Measurements from ENCODE around the gene KSR1. TPM values are rescaled to one million over a fixed set of nuclear protein-coding genes. Genes with fewer than 3 reads are reported as not detected.
"Not testable (repeated sequence)": the region's sequence is repeated elsewhere in the genome, so short reads cannot be mapped to it uniquely, and the experiment has no call there.

The KSR1 gene
- total RNA-seq, 1 experiment from 2014 or later: 0.96 TPM

DNA sequence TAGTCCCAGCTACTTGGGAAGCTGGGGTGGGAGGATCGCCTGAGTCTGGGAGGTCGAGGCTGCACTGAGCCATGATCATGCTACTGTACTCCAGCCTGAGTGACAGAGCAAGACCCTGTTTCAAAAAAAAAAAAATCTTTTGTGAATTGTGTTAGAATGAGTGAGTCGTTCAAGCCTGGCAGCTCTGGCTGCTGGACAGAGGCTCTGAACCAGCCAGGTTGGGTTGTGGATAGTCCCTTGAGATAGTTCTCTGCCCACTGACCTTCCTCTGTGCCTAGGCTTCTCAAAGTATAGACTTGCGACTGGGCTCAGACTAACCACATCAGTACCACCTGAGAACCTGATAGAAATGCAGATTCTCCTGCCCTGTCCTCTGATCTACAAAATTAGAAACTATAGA is 2.2 kb upstream of the KSR1 start:
- DNase-seq (ENCODE audit: low read depth): no peak

DNA sequence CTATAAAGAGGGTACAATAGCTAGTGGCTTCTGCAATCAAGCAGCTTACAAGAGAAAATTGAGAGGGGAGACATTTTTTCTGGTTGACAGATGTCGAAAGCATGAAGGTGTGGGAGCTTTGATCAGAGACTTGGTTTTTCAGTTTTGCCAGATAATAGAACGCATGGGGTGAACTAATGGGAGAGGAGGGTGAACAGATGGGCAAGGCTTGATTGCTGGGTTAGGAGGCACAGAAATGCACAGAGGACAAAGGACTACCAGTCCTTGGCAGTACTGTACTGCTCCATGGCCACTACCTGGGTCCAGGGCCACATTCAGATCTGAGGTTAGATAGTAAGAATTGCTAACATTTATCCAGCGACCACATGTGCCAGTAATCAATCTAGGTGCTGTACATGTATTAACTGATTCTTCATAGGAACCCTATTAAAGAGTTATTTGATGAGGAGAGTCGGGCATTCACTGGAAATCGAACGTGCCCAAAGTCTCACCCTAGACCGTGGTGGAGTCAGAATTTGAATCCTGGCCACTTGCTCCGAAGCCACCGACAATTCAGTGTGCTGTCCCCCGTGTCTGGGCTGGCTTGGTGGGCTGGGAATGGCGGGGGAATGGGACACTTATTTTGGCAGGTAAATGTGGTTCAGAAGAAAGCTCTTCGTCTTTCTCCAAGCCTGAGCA is 873 bp upstream of the KSR1 start:
- DNase-seq (ENCODE audit: low read depth): no peak

DNA sequence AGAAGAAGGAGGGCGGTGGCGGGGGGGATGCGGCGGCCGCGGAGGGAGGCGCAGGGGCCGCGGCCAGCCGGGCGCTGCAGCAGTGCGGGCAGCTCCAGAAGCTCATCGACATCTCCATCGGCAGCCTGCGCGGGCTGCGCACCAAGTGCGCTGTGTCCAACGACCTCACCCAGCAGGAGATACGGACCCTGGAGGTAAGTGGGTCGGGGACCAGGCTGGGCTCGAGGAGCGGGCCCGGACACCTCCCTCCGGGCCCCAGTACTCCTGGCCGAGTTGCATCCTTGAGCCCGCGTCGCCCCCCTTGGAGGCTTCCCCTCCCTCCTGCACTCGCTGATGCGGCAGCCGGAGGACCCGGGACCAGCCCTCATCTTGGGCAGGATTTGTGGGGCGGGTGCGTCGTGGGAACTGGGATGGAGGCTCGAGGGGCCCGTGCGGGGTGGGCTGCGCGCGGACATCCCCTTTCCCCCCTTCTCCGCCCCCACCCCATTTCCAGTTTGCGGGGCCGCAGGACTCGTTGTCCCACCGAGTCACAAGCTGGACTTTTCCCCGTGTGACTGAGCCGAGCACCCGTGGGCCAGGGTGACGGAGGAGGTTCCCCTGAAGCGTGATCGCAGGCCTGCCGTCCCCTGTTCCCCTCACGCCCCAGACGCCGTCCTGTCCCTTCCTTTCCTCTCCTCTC is 572 bp downstream of the KSR1 start:
- DNase-seq (ENCODE audit: low read depth): no peak

DNA sequence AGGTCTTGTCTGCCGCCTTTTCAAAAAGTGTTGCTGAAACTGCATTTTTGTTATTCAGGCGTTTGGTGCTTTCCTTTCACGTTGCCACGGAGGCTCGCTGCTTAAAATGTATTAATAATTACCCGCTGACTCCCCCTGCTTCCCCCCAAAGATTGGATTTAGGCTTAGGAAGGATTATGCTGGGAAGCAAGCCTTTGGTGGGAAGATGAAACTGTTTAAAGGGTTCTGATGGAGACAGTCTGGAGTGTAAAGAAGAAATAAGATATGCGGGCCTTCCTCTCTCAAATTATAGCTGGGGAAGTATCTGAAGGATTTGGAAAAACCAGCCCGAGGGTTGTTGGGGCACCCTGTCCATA is 1.1 kb downstream of the KSR1 start:
- DNase-seq (ENCODE audit: low read depth): no peak

DNA sequence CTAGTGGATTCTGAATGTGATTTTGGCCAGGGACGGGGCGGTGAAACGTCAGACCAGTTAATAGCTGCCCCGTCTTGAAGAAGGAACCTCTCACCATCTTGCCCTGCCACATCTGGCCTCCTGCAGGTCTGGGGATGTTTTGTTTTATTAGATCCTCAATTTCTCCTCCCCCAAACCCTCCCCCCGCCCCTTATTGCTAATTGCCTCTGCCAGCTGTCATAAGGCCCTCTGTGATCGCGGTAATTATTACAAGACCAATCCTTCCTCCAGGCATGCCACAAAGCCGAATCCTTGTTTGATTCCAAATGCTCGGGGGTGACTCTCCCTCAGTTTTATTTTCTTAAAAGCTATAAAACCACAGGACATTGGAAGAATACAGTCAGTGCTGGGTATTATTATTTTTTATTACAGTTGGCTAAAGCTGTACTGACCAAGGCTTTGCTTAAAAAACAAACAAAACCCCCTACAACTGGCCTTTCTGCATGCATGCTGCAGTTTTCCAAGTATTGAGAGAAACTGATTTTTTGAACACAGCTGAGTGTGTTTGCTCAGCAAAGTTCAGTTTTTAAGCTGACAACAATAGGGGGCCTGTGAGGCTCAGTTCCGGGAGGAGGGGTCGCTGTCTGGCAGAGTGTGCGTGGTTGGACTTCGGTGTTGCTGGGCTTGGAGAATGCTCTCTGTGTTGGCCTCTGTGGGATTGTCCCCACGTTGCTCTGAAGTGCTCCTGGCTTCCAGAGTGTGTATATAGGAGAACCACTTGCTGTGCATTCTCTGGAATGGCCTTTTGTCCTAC is 1.7 kb downstream of the KSR1 start:
- peak; percentile 35 for DNase-seq (ENCODE audit: low read depth)

DNA sequence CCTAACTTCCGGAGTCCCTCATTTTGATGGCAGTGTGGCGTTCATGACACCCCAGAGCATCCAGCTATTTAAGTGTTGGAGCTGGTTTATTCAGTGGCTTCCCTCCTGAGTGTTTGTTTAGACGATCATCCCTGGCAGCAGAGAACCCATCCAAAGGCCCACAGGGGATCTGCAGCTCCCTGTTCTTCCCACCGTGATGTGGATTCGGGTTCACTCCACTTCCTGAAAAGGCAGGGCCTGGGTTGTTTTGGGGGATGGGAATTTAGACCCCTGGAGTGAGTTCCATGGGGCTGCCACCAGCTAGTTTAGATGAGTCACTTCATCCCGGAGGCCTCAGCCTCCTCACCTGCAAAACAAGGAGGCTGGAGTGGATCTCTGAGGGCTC is 2.3 kb downstream of the KSR1 start:
- no peak for DNase-seq (ENCODE audit: low read depth)

DNA sequence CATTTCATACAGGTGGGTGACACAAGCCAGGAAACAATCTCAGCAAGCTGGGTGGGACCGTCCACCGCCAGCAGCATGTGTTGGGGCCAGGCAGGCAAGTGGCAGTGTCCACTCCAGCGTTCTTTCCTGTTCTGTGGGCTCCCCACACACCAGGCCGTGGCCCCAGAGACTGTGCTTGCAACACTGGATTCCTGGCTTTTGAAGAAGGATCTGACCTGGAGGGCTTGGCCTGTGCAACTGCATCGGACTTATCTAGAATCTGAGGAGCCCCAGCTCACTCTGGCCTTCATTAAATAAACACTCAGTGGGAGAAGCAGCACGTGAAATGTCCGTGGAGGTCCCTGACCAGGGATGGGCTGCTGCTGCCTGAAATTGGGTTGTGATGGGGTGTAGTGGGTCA is 3.2 kb downstream of the KSR1 start:
- no peak for DNase-seq (ENCODE audit: low read depth)

DNA sequence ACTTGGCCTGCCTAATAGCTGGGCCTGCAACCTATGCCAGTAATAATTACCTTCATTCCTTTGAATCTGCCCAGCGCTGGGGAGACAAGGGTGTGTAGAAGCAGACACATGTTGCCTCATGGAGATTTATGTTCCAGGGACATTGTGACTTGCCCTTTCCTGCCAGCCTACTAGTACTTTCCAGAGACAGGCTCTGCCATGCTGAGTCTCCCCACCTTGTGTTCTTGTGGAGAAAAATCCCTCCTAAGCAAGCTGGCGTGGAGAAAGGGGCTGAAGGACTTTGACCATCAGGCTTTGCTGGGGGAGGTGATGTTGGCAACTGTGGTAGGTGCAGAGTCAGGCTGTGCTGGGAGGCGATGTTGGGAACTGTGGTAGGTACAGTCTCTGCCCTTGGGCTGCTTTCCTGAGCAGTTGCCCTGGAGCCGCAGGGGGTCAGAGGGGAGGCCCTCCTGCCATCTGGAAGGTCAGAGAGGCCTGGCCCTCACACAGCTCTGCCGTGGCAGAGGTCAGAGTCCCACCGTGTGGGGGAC is 4.0 kb downstream of the KSR1 start:
- DNase-seq (ENCODE audit: low read depth): no peak

DNA sequence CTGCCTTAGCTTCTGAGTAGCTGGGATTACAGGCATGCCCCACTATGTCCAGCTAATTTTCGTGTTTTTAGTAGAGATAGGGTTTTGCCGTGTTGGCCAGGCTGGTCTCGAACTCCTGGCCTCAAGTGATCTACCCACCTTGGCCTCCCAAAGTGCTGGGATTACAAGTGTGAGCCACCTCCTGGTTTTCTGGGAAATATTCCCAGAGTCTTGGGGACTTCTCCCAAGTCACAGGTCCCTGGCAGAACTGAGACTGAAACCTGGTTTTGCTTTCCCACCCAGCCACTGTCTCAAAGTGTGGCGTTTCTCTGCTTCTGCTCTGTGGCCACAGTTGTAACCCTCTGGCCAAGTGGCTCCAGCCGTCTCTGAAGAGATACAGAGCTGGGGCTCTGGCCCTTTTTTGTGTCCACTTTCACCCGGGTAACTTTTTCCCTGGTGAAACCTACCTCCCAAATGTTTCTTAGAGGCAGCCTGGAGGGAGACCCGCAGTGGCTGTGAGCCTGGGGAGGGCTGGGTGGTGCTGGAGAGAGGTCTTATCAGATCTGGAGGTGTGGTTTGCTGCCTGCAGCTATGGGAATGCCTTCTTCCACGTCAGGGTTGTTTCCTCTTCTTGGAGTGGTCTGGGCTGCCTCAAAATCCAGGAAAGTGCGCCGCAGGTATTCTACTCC is 5.1 kb downstream of the KSR1 start:
- no peak for DNase-seq (ENCODE audit: low read depth)

DNA sequence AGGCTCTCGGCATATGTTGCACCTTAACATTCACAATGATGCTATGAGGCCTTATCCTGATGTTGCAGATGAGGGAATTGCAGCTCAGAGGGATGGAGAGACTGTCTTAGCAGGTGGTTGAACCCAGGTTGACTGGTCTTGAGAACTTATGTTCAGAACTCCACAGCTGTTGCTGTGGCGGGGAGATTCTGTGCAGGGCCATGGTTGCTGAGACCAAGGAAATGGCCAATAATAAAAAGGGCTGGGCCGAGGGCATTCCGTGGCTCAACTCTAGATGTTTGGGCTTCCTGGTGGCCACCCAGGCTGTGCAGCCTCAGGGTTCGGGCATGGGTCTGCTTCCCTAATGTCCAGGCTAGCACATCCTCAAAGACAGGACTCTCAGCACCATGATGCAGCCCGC is 5.9 kb downstream of the KSR1 start:
- no peak for DNase-seq (ENCODE audit: low read depth)

DNA sequence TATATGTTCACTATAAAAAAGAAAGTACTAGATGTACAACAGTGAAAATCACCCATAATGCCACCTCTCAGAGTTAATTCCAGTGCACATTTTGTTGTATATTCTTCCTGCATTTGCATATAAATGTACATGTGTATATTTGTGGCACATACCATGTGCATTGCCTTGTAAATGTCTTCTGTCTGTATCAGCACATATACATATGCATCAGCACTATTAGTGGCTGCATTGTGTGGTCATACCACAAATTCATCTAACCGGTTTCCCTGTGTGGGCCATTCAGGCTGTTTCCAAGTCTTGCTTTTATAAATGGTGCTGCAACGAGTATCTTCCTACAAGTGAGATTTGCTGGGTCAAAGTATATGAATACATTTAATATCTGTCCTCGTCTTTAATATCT is 6.5 kb downstream of the KSR1 start:
- DNase-seq (ENCODE audit: low read depth): no peak

DNA sequence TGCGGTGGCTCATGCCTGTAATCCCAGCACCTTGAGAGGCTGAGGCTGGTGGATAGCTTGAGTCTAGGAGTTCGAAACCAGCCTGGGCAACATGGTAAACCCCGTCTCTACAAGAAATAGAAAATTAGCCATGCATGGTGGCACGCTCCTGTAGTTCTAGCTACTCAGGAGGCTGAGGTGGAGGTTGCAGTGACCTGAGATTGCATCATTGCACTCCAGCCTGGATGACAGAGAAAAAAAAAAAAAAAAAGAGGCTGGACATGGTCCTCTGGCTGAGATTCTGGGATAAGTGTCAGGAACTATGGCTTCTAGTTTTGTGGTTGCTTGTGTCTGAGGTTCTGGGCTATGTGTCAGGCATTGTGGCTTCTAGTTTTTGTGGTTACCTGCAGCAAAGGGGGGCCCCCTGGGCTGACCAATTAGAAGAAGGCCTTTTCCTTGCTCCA is 7.0 kb downstream of the KSR1 start:
- DNase-seq (ENCODE audit: low read depth): no peak

DNA sequence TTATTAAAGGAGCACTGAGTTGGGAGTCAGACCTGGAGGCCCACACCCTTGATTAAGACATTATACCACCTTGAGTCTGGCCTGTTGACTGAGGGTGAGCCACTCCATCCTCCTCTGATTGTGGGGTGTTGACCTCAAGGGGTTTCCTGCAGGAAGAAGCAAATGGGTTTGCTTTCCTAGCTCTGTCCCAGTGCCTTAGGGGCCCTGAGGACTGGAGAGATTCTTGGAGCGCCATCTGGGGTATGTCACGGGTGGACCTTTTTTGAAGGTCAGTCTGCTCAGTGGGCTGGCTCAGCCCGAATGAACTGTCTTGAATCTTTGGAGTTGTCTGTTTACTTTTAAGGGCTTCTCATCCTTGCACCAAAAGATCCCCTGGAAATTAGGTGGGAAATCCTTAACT is 7.8 kb downstream of the KSR1 start:
- DNase-seq (ENCODE audit: low read depth): not testable (repeated sequence)

DNA sequence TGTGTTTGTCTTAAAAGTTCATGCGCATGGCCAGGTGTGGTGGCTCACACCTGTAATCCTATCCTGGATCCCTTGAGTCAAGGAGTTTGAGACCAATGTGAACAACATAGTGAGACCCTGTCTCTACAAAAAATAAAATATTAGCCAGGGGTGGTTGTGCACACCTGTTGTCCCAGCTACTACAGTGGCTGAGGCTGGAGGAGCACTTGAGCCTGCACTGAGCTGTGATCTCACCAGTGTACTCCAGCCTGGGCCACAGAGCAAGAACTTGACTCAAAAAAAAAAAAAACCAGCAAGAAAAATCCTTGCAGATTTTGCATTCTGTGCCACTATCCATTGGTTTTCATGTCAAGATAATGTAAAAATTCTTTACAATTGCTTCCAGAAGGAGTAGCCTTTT is 8.2 kb downstream of the KSR1 start:
- DNase-seq (ENCODE audit: low read depth): no peak

DNA sequence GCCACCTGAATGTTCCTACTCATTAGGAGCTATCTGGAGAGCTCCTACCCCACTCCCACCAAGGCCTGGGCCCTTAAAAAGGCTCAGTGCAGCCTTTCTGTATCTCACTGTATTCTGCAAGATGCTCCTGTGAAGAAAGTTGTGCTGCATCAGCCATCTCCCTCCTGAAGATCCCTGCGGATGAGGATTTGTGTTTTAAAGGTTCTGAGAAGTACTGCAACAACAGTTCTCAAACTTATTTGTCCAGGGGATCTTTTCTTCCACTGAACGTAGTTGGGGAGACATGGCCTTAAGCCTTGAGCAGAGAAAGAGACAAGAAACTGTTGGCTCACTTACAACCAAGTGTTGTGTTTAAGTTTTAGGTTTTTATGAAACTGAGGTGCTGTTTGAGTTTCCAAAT is 9.6 kb downstream of the KSR1 start:
- DNase-seq (ENCODE audit: low read depth): not testable (repeated sequence)

DNA sequence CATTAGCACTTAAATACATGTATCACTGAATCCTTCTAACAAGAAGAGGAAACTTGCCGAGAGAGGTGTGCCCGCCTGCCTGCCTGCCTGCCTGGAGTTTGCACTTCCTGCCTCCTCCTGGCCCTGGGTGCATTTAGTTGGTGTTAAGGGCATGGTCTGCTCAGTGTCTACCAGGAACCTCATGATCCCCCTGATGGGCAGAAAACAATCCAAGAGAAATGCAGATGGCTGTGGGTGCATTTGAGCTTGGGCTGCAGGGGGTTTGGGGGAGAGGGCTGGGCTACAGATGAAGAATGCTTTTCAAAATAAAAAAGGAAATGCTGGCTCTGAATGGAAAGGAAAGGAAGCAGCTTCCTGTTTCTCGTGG is 10.1 kb downstream of the KSR1 start:
- DNase-seq (ENCODE audit: low read depth): no peak

DNA sequence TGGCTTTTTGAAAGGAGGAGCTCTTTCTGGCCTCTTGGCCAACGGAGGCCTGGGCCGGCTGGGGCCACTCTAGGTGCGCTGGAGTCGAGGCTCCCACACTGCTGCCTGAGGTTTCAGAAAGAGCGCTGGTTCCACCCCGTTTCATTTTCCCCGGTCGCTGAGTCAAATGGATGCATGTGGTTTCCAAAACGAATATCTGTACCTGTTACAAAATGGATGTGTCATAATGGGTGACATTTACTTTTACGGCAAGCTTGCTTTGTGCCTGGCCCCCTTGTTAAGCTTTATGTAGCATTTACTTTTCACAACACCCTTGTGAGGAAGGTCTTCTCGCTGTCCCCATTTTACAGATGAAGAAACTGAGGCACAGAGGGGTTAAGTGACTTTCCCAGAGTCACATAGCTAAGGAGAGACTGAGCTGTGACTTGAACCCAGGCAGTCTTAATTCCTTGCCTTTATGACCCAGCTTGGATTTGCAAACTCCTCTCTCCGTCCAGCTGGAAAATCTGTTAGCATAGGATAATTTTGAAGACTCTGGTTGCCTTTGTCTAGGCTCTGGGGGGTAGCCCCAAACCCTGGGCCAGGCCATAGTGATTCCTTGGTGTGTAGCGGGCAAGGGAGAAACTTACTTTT is 10.6 kb downstream of the KSR1 start:
- no peak for DNase-seq (ENCODE audit: low read depth)

DNA sequence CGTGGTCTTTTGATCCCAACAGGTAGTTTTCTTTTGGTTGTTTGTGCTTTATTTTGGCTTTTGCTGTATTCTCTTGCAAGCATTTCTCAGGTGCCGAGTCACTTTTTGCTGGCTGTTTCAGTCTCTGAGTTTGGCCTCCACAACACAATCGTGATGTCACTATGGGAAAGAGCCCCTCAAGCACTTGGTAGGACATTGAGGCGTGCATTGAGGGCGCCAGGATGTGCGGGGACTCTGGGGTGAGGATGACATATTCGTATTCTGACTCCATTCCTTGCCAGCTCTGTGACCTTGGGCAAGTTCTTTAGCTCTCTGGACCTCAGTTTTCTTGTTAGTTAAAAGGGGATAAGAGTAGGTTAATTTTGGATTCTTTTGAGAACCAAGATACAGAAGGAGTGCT is 13.0 kb downstream of the KSR1 start:
- DNase-seq (ENCODE audit: low read depth): no peak

DNA sequence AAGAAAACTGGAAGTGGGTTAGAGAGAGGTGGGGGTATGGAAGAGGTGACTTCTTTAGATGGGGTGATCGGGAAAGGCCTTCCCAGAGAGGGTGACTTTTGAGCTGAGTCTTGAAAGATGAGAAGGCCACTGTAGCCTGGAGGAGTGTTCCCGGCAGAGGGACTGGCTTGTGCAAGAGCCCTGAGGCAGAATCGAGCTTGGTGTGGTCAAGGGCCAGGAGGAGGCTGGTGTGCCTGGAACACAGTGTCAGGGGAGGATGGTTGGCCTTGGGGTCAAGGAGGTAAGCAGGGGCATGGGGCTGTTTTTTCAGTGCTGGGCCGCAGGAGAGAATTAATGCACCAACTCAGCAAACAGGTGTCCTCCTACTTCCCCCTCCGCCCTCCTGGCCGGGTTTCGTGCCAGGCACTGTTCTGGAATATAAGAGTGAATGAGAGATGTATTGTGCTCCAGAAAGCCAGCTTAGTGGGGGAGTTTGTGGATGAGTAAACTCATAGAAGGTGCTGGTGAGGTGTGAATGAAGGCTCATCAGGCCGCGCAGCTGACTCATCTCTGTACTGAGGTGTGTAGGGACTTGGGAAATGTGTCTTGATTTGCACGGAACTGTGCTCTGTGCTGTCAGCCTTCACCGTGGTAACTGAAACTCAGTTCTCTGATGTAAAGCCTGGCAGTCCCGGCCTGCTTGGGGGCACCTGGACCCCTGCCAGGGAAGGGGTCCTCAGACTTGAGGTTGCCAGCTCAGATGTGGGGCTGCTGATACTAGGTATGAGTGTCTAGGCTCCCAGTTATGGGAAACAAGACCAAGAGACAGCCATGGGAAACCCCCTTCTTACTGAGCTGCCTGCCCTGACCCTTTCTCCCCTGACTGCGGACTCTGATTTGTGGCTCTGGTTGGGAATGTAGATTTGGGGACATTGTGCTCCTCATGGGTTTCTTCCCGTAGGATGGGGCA is 15.3 kb downstream of the KSR1 start:
- DNase-seq (ENCODE audit: low read depth): peak; percentile 48

DNA sequence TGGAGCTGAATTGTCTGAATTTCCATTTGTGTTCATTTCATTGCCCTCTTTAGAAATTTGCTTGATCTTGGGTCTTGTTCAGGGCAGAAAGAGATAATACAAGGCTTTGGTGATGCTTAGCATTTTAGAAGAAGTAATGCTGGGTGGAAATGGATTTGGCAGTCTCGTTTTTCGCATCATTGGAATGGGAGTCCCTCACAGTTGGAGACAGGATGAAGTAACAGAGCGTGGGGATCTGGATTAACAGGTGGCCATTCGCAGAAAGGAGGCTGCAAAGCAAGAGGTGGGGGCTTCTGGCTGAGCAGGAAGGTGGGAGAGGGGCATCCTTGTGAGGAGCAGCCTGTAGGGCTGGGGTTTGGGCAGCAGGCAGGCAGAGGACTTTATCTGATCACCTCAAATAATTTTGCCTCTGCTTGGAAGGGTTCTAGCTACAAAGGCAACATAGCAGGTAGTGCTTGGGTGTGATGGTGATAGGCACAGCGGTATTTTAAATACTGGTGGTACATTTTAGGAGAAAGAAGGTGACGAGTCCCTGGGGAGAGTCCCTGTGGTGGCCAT is 17.0 kb downstream of the KSR1 start:
- no peak for DNase-seq (ENCODE audit: low read depth)

Measured in RPMI7951 (cell line).